Activated gamma-delta T cell (primary cell): ENCODE data around the gene EDARADD.

Experiments used
- DNase-seq: peaks from one replicate; lab custom pipeline; 2025; lab: John Stamatoyannopoulos, UW

EDARADD gene

DNA sequence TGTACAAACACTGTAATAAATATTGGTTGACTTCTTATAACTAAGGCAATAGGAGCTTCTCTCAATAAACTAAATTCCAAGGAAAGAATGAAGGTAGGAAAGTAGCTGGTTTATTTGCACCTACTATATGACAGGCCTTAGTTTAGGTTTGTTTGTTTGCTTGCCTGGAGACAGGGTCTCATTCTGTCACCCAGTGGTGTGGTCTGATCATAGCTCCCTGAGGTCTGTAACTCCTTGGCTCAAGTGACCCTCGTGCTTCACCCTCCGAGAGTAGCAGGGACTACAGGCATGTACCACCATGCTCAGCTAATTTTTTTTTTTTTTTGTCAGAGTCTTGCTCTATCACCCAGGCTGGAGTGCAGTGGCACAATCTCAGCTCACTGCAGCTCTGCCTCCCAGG lies 1.9 kb upstream of the EDARADD start:
- DNase-seq = no peak

DNA sequence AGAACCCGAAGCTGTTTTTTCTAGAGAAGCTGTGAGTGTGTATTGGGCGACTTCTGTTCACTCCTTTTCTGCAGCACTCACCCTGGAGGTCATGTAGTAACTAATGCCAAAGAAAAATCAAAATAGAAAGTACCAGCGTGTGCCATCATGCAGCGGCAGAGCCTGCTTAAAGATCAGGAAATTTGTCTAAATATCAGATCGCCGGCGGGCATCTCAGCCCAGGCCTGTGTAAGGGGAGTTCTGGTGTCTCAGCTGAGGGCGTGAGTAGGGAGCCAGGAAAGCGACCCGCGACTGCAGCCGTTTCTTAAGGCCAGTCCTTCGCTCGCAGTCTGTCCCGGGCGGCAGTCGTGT lies 768 bp downstream of the EDARADD start:
- no peak for DNase-seq

DNA sequence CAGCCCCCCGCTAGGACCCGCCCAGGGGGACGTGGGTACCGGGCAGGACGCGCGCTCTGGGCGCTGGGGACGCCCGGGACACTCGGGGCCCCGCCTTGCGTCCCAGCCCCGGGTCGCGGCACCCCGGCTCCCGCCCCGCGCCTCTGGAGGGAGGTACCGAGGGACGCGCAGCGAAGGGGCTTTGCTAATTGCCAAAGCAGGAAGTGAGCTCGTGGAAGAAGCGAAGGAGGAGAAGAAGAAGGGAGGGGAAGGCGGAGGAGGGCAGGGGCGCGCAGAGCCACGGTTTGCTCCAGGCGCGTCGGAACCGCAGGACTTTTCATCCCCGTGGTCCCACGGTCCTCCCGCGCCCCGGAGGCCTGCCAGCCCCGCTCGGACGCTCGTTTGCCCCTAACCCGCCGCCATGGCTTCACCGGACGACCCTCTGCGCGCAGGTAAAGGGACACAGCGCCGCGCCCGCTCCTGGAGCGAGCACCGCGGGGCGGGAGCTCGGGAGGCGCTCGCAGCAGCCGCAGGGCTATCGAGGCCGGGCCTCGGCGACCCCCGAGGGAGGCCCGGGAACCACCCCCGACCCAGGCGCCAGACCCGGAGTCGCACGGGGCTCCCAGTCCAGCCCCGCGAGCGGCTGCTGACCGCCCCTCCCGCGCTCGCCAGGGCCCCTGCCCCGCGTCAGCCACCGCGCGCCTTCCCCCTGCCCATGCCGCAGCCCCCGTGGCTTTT lies 1.3 kb downstream of the EDARADD start:
- DNase-seq = peak; percentile 24

DNA sequence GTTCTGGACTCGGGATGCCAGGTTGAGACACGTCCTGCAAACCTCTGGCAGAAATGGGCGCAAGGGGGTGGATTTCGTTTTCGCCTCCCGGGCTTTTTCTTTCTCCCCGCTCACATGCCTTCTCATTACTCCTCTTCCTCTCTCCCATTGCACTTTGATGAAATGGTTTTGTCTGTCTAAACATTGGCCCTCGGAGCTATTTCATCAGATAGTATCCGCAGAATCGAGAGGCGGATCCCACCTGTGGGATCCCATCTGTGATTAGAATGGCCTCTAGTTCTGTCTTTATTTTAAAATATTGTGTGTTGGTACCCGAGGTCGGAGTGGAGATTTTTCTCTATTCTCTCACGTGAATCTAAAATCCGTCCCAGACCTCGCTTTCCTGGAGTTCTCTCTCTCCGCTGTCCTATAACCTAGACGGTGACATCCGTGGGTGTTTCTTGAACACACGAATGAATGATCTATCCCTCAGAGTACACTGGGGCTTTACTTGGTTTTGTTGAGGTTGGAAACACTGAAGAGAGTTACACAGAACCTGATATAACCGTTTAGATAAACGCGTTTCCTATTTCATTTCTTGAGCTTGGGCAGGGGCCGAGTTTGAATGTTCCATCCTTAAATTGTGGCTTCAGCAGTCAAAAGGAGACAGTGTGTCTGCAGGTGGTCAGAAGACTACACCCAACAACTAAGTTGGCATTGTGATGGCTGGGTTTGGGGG lies 2.0 kb downstream of the EDARADD start:
- DNase-seq = no peak

DNA sequence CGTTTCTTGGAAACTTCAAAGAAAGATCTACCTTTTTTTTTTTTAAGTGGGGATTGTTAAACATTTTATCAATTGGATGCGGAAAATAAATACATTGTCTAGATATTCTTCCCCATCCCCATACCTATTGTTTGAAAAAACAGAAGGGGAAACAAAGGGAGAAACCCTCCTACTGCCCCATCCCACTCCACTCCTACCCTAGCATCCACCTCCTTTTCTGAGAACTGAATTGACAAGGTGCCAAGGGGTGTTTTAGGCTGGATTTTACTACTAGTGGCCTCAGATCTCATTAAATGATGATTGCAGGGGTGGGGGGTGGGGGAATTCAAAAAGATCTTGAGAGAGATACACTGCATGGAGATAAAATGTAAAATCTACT lies 2.6 kb downstream of the EDARADD start:
- DNase-seq = no peak

DNA sequence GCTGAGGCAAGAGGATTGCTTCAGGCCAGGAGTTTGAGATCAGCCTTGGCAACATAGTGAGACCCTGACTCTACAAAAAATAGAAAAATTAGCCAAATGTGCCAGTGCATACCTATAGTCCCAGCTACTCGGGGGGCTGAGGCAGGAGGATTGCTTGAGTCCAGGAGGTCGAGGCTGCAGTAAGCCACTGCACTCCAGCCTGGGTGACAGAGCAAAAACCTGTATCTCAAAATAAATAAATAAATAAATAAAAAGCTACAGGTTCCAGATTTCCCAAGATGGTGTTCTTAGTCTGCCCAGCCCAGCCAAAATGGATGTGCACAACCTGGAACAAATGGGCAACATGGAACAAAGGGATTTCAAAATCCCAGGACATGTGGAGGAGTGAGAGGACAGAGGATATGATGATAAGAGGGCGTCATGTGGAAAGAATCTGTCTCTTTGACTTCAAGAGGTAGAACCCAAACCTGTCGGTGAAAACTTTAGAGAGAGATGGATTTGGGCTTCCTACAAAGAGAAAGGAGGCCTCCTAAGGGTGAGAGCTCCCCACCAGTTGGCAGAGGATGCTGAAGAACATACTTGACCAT lies 3.2 kb downstream of the EDARADD start:
- no peak for DNase-seq

DNA sequence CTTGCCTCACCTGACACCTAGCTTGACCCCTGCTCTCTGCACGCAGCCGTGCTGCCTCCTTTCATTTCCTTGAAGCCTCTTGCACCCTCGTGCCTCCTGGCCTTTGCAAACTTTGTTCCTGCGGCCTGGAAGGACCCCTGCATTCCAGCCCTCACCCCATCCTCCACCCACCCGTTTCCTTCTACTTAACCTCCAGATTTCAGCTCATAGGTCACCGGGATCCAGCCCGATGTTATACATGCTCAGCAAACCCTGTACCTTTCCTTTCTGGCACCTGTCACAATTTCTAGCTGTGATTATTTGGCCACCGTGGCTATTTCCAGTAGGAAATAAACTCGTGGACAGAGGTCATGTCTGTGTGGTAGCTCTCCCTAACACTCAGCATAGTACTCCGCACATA lies 4.5 kb downstream of the EDARADD start:
- DNase-seq = no peak

DNA sequence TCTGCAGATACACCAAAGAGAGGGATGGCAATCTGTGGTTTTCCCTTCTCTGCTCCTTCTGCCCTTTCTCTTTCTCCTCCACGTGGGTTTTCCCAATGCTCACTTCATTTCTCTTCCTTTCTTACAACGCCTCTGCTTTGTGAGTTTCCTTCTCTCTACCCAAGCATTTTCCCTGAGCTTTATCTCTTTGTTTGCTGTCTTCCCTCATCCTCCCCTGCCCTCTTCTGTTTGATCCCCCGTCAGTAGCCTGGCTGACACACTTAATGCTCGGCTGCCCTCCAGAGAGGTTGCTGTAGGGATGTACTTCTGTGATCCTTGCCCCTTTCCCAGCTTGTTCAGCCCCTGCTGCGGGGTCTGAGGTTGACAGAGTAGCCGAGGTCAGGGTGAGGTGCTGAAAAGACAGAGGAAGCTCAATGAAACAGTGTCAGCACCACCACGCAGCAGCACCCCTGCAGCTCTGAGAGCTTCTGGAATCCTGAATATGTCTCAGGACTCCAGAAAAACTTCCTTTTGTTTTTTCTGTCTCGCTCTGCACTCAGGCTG lies 6.0 kb downstream of the EDARADD start:
- no peak for DNase-seq

DNA sequence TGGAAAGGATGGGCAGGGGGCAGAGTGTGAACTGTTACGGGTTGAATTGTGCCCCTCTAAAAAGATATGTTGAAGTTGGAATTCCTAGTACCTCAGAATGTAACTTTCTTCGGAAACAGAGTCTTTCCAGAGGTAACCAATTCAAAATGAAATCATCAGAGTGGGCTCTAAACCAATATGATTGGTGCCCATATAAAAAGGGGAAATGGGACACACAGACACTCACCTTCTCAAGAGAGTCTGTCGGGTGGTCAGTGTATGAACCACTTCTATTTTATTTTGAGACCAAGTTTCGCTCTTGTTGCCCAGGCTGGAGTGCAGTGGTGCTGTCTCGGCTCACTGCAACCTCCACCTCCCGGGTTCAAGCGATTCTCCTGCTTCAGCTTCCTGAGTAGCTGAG lies 7.6 kb downstream of the EDARADD start:
- DNase-seq = no peak

DNA sequence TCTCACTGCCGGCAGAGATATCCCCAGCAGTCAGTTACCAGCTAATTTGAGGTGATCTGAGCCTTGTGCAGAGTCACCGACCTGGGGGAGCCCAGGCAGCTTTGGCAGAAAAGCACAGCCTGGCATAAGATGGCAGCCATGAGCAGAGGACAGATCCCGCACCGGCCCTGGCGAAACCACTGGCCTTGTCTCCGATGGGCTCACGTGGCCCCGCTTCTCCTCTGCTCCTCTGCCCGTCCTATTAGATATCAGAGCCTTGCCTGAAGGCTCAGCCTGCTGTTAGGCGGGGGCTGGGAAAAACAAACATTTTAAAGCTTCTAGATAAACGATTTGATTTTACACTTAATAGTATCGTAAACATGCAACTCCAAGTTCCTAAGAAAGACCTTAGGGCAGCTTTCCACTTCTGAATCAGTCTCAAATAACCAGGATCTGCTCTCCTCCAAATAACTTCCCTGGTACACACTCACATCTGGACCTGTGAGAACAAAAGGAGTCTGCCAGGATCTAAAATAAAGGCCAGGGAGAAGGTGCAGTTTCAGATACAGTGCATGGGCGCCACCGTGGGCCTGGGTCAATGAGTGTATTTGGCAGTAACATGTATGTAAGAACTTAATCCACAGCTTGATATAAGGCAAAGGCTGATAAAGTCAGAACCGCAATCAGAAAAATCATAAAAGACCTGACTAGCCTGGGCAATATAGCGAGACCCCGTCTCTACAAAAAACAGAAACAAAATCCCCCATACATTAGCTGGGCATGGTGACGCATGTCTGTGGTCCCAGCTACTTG lies 10.0 kb downstream of the EDARADD start:
- DNase-seq = no peak

DNA sequence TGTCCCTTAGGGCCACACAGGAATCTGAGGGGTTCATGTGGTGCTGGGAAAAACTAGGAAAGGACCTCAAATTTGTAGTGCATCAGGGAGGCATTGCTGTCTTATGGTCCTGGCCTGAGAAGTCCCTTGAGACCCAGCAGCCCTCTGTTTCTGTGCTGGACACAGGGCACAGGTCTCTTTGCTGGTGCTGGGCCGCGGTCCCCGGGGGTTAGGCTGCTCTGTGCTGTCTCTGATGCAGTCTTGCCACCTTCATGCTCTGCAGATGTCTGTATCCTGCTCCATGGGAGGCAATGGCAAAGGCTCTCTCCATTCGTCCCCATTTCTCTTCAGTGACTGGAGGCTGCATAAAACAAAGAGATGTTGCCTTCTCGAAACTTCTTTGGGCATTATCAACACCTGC lies 13.0 kb downstream of the EDARADD start:
- no peak for DNase-seq

DNA sequence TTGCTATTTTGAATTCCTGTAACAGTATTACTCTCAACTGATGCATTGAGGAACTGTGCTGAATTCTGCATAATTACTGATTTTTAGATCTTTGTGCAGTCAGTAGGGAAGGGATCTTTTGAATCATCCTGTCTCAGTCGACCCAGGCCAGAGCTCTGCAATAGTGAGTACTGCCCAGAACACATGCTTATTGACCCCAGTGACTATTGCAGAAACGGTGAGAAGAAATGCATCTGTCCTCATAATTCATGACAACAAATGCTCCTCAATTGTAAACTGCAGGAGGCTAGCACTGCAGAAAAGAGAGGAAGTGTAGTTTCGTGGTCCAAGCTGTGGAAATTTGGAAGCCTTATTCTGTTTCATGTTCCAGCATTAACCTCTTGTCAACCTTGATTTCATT lies 19.6 kb downstream of the EDARADD start:
- DNase-seq = no peak

DNA sequence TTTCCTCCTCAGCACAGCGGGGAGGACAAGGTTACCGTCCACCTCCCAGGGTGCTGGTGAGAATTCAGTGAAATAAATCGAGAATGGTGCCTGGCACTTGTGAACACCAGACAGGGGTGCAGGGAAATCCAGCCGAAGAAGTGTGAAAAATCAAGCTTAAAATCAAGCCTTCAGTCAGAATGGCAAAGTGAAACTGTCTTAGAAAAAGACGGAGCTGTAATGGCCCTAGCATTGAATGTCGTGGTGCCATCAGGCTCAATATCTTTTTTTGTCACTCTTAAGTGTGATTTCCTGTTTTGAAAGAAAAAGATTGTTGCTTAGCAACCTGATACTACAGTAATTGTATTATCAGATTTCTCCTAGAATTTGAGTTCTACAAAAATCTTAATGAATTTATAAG lies 22.1 kb downstream of the EDARADD start:
- no peak for DNase-seq

DNA sequence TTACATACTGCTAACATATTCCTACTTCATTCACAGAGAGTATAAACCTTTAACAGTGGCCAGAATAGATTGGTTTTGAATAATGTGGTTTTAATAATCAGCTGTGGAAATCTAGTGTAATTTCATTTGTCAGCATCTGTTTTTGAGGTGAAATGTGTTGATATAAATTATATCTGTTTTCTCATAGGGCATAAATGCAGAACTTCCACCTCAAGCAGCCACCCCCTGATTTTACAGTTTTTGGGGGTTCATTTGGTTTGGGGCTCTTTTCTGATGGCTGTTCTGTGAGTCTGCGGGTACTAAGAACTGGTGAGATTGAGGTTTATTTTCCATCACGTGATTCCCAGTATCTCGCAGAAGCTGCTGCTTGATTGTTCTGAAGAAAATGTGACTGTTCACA lies 23.2 kb downstream of the EDARADD start:
- DNase-seq = no peak

DNA sequence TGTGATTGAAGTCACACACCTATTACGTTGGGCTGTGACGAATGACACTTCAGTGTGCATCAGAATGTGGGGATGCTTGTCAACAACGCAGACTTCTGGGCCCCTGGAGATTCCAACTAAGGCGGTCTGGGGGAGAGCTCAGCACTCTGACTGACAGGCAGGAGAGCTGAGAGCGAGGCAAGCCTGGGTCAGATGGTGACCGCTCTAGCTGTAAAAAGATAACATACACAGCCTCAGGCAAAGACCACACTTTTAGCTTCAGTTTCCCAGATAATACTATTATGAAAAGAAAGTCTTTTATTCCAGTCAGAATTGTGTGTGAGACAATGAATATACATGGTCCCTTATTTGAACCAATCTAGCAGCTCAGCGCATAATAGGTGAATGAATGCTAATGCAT lies 25.4 kb downstream of the EDARADD start:
- no peak for DNase-seq

DNA sequence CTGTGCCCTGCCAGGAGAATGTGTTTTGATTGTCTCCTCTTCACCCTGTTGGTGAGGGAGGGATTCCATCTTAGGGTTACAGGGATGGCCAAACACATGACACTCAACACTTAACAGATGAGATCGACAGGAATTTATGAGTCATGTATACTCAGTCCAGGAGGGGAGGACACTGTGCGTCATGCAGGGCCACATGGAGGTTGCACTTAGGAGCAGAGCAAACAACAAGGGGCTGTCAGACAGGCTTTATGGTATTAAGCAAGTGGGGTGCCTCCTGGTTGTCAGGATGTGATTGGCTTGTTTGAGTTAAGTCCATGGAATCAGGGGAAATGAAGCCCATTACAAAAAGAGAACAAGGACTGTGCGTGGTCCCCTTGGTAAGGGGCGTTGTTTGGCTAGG lies 26.9 kb downstream of the EDARADD start:
- DNase-seq = no peak

DNA sequence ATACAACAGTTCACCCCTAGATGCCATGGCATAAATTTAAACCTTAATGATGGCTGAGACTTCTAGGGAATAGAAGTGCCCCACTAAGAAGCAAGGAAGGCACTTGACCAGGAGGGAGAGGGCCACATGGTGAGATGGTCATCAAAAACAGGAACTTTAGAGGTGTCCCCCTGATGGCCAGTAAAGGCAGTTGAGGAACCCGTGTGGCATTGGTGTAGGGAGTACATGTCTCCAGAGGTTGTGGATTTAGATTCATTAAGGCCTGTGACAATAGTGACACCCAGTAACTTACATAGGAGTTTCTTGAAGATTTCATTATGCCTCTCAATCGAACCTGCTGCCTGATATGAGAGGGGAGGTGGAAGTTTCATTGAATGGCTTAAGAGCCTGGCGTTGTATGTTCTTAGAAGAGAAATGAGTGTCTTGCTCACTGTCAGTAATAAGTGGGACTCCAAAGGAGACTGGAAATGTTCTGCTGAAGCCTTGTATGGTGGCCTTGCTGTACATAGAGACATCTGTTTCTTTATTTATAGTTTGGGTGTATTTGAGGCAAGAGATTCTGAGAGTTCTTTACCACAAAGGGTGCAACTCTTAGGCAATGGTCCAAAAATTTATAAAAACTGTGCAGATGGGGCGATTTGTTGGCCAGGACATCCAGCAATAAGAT lies 27.9 kb downstream of the EDARADD start:
- no peak for DNase-seq

DNA sequence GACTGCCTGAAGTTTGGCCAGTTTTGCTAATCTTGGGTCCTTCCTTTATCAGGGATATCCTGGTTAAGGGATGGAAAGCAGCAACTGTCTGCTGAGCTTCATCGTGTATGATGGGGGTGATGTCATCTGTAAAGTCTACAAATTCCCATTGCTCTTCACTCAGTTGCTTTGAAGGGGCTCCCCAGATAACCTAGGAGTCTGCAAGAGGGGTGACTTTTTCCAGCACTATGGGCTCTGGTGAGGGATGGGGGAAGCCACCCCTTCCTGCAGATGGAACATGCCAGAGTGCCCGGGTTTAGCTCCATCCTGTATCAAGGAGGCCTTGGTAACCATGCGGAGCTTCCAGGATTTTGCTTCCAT lies 28.4 kb downstream of the EDARADD start:
- DNase-seq = no peak

DNA sequence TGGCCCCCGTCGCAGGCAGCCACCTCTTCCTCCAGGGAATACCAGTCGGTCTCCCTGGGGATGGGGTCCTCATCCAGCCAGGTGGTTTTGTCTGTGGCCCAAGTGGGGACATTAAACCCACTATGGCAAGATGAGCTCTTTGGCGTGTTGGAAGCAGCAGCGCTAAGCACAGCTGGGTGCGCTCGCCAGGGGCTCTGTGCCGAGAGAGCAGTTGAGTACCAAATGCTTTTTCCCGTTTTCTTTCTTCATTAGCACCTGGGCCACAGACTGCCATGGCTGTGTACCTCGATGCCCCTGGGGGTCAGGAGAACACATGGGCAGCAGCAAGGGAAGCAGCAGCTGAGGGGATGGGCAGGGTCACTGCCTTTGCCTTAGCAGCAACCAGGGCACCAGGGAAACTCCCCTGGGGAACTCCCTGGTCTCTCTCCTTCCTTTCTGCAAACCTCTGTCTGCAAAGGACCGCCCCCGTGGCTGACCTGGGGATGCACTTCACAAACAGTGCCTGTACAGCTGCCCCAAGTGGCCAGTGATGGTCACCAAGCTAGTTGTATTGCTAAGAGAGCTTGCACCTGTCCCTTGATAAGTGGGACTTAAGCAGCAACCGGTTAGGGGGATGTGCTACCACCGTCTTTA lies 31.1 kb downstream of the EDARADD start:
- no peak for DNase-seq

DNA sequence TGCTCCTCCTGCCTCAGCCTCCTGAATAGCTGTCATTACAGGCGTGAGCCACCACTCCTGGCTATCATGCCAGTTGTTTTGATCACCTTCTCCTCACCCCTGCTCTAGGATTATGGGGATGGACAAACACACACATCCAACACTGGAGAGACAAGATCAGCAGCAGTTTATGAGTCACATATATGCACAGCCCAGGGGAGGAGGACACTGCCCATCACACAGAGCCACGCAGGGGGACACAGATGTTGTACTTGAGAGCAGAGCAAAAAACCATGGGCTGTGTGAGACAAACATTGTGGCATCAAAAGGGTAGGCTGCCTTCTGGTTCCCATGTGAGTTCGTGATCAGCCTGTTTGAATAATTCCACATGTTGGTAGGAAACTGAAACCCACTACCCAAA lies 32.1 kb downstream of the EDARADD start:
- no peak for DNase-seq

DNA sequence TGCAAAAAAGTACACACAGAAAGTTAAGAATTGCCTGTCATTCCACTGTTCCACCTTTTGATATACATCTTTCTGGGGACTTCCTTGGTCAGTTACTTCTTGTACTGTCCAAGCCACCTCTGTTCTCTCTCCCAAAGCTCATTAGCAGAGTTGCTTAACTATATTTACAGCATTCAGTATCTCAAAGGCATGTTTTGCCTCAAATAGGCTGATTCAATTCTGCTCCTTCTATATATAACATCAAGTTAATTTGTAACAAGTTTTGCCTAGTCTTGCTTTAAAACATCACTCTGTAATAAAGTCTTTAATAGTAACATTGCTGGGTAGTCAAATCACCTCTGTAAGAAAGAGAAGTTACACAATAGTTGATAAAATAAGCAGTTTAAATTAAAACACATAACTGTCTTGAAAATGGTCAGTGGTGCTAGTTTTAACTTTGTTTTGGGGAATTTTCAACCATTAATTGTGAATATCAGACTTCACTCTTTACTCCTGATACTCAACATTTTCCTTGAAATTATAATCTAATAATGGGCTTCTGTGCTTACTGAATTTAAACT lies 35.7 kb downstream of the EDARADD start:
- no peak for DNase-seq
